Naive thymus-derived CD4-positive, alpha-beta T cell (primary cell): ENCODE results near the gene TRMU. TPM values are rescaled to one million over a fixed set of nuclear protein-coding genes. Genes with fewer than 3 reads are reported as not detected.
A peak's percentile ranks its signal among the peaks of the same experiment; 100 is the strongest.
"Not testable (repeated sequence)": the region's sequence is repeated elsewhere in the genome, so short reads cannot be mapped to it uniquely, and the experiment has no call there.

Experiments used
- ATAC-seq: fragments of 150-1000 bp; cut with Tn5 transposase; 2 replicates; pipeline ENCODE4 v1.10.0; 2021; ENCODE audit warnings: mild to moderate bottlenecking, moderate library complexity
- CTCF ChIA-PET: fragments of 350-600 bp; sonication (Branson Sonifier 250); formaldehyde crosslinking; loops from one replicate; lab custom pipeline; 2021; ENCODE audit warnings: antibody characterized with exemption; lab: Charles Lee
- POLR2A ChIA-PET: fragments of 350-600 bp; sonication (Branson Sonifier 250); formaldehyde crosslinking; loops from one replicate; lab custom pipeline; 2021; ENCODE audit warnings: antibody characterized with exemption, inconsistent platforms; lab: Charles Lee
- DNase-seq, 9 donors: peaks; one replicate each; pipeline versions ENCODE4 v3.0.0 to v3.0.0-alpha.2; 2020 to 2022; ENCODE audit warnings: mixed read lengths in 1 of 9
- H3K27ac ChIP-seq: one replicate; pipeline ENCODE4 v1.7.0; 2013; ENCODE audit warnings: mild to moderate bottlenecking, low read depth, low read length, moderate library complexity
- H3K27me3 ChIP-seq, 2 donors: one replicate each; pipeline ENCODE4 v1.7.0; 2013; ENCODE audit warnings: low read length in 2 of 2, mild to moderate bottlenecking in 2 of 2, moderate library complexity in 2 of 2; ENCODE audit not compliant: control insufficient read depth in 2 of 2, insufficient read depth in 2 of 2
- H3K36me3 ChIP-seq, 3 experiments: 1 replicate in 2 of 3; 2 replicates in 1 of 3; pipeline ENCODE4 v1.7.0; 2013; ENCODE audit warnings: low read length in 3 of 3, mild to moderate bottlenecking in 3 of 3, moderate library complexity in 1 of 3; ENCODE audit not compliant: insufficient read depth in 3 of 3, control insufficient read depth in 2 of 3
- H3K4me1 ChIP-seq, 2 donors: one replicate each; pipeline ENCODE4 v1.7.0; 2013; ENCODE audit warnings: low read length in 2 of 2, mild to moderate bottlenecking in 2 of 2, moderate library complexity in 1 of 2; ENCODE audit not compliant: control insufficient read depth in 2 of 2, insufficient read depth in 2 of 2
- H3K4me3 ChIP-seq: 2 replicates; pipeline ENCODE4 v1.7.0; 2013; ENCODE audit warnings: mild to moderate bottlenecking, low read length
- H3K9me3 ChIP-seq, 3 experiments: 1 replicate in 2 of 3; 2 replicates in 1 of 3; pipeline ENCODE4 v1.7.0; 2013; ENCODE audit warnings: low read length in 3 of 3; ENCODE audit not compliant: control insufficient read depth in 2 of 3
- H3K27ac Mint-ChIP-seq, 9 donors: one replicate each; pipeline ENCODE4 v1.8.0; 2020 to 2022; ENCODE audit warnings: mixed read lengths in 9 of 9, mild to moderate bottlenecking in 8 of 9, moderate library complexity in 5 of 9, inconsistent platforms in 2 of 9
- H3K27me3 Mint-ChIP-seq, 5 donors: one replicate each; pipeline ENCODE4 v1.8.0; 2021 to 2022; ENCODE audit warnings: mixed read lengths in 5 of 5, mild to moderate bottlenecking in 1 of 5
- H3K36me3 Mint-ChIP-seq, 5 donors: one replicate each; pipeline ENCODE4 v1.8.0; 2020 to 2022; ENCODE audit warnings: mixed read lengths in 5 of 5, mild to moderate bottlenecking in 3 of 5, inconsistent platforms in 1 of 5
- H3K4me1 Mint-ChIP-seq, 7 donors: one replicate each; pipeline ENCODE4 v1.8.0; 2020 to 2022; ENCODE audit warnings: mixed read lengths in 7 of 7, mild to moderate bottlenecking in 3 of 7, inconsistent platforms in 1 of 7
- H3K4me3 Mint-ChIP-seq, 10 donors: one replicate each; pipeline ENCODE4 v1.8.0; 2020 to 2022; ENCODE audit warnings: mild to moderate bottlenecking in 10 of 10, mixed read lengths in 10 of 10, moderate library complexity in 6 of 10, inconsistent platforms in 2 of 10
- H3K9me3 Mint-ChIP-seq, 11 donors: one replicate each; pipeline ENCODE4 v1.8.0; 2020 to 2022; ENCODE audit warnings: mixed read lengths in 11 of 11, mild to moderate bottlenecking in 4 of 11, inconsistent platforms in 1 of 11, moderate library complexity in 1 of 11
- intact Hi-C, 2 donors: fragments of 100-400 bp; cut with micrococcal nuclease; formaldehyde crosslinking; loops; one replicate each; pipeline ENCODE4 v1.15.1; 2023
- polyA plus RNA-seq, 2 donors: library from polyadenylated mRNA; unstranded; fragments of 300-500 nt; fragmentation: Illumina TruSeq; gene quantifications; one replicate each; pipeline ENCODE4 v1.2.3, GENCODE V29; 2021
- total RNA-seq, 6 experiments: library from RNA in 5 of 6; stranded (reverse) in 5 of 6; gene quantifications; 1 replicate in 5 of 6; 2 replicates in 1 of 6; pipeline ENCODE4 v1.2.3 and lab custom pipeline; 2021 to 2026

The TRMU gene
- total and polyA plus RNA-seq, 7 experiments from 2014 or later: 17.9 to 92.1 (median 58.7) TPM

DNA sequence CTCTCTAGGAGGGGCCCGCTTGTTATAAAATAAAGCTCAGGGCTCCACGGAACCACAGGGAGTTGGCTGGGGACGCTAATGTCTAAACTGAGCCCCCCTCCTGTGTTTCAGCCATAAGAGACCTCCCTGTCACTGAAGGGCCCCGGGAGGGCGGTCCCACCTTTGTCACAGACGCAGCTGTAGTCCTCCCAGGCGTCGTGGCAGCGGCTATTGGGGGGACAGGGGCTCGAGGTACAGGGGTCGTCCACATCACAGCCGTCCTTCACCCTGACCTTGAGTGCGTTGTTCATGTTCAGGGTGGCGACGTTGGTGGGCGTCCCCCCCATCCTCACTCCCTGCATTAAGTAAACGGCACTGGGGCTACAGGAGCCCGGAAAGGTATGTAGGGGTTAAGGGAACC, 62.0 kb downstream of the TRMU start:
- H3K9me3 Mint-ChIP-seq: no peaks in the 10 kb centered on the region
- CTCF ChIA-PET: no interaction called here

DNA sequence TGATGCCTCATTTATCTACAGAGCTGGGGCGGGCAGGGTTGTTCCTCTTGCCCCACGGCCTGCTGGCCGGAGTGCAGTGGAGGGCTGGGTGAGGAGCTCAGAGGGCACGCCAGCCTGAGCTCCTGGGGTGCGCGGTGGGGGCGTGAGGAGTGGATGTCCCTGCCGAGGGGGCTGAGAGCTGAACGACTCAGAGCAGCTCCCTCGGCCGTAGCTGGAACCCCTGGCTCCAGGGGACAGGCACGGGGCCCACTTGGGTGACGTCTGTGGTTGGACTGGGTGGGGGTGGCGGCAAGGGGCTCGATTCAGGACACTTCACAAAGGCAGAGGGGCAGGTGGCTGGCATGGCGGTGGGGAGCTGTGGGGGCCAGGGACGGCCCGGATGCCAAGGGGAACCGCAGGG, 62.4 kb downstream of the TRMU start:
- Mint-ChIP-seq H3K36me3 (no peaks in the 10 kb centered on the region), H3K4me1 (peaks cover 0 to 12% (median 6%) of the 10 kb centered on the region in 7 donors), H3K4me3 (no peak overlapping the region), H3K27ac (no peak overlapping the region), H3K27me3 (peaks cover 0 to 9% (median 0%) of the 10 kb centered on the region in 5 donors), H3K9me3 (no peaks in the 10 kb centered on the region)
- Histone ChIP-seq H3K9me3 (no peaks in the 10 kb centered on the region), H3K27ac (no peak overlapping the region), H3K4me1 (peaks cover 0 to 17% of the 10 kb centered on the region in 2 donors), H3K27me3 (no peaks in the 10 kb centered on the region), H3K4me3 (no peak overlapping the region), H3K36me3 (no peaks in the 10 kb centered on the region)
- CTCF ChIA-PET: no interaction called here
- ATAC-seq (no peak), DNase-seq (no peak)
- intact Hi-C loops: no loop called here
- POLR2A ChIA-PET: no interaction called here

More for the DNA sequence above, 62.0 kb downstream of the TRMU start:
- intact Hi-C loops: no loop called here
- ATAC-seq (no peak), DNase-seq (no peak)
- H3K36me3 Mint-ChIP-seq: no peaks in the 10 kb centered on the region
- H3K27me3 Mint-ChIP-seq: peaks cover 0 to 5% (median 0%) of the 10 kb centered on the region in 5 donors
- POLR2A ChIA-PET: no interaction called here
- H3K4me1 Mint-ChIP-seq: peaks cover 0 to 10% (median 6%) of the 10 kb centered on the region in 7 donors
- H3K4me1 ChIP-seq: peaks cover 0 to 13% of the 10 kb centered on the region in 2 donors
- H3K27me3 ChIP-seq: no peaks in the 10 kb centered on the region
- no peak overlapping the region for H3K27ac Mint-ChIP-seq
- H3K9me3 ChIP-seq: no peaks in the 10 kb centered on the region
- no peaks in the 10 kb centered on the region for H3K36me3 ChIP-seq
- H3K4me3 ChIP-seq: no peak overlapping the region
- H3K4me3 Mint-ChIP-seq: no peak overlapping the region
- H3K27ac ChIP-seq: no peak overlapping the region

DNA sequence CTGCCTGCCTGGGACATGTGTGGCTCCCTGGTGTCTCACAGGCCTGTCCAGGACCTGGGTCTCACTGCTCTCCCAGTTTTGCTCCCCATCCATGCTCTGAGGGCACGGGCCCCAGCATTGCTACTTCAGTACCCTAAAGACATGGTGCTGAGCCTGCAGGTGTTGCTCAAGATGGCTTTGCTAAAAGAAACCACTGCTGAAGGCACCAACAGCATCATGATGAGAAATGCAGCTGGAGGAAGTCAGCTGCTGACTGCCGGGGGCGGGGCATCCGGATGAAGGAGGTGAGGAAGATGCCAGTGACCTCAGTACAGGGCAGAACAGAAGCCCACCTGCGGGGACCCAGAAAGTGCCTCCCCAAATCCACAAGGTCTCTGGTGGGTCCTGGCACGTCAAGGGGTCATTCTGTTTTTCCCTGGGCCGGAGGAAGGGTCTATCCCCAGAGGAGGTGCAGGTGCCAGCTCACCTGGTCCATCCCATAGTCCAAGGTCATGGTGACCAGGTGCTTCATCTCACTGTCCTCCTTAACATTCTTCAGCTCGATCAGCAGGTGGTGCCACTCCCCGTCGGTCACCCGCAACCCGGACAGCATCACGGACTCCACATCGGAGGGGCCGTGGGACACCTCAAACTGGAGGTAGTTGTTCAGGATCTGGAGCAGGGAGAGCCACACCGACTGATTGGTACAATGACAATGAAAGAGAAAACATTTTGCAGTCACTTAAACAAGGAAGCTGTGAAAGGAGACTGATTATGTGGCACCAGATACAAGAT, 63.9 kb downstream of the TRMU start:
- peaks cover 0 to 8% (median 0%) of the 10 kb centered on the region in 5 donors for H3K27me3 Mint-ChIP-seq
- Histone ChIP-seq H3K4me1 (peaks cover 0 to 18% of the 10 kb centered on the region in 2 donors), H3K36me3 (no peaks in the 10 kb centered on the region), H3K27ac (no peak overlapping the region), H3K9me3 (no peaks in the 10 kb centered on the region), H3K4me3 (no peak overlapping the region), H3K27me3 (no peaks in the 10 kb centered on the region)
- CTCF ChIA-PET: no interaction called here
- H3K9me3 Mint-ChIP-seq: no peaks in the 10 kb centered on the region
- no peaks in the 10 kb centered on the region for H3K36me3 Mint-ChIP-seq
- H3K27ac Mint-ChIP-seq: peak overlapping the region in 2 of 9 donors; percentile 72 to 74
- H3K4me3 Mint-ChIP-seq: no peak overlapping the region
- H3K4me1 Mint-ChIP-seq: peaks cover 0 to 9% (median 0%) of the 10 kb centered on the region in 7 donors
- POLR2A ChIA-PET: no interaction called here
- peak in 1 of 9 donors; percentile 5 for DNase-seq
- intact Hi-C loops: no loop called here
- ATAC-seq: no peak

DNA sequence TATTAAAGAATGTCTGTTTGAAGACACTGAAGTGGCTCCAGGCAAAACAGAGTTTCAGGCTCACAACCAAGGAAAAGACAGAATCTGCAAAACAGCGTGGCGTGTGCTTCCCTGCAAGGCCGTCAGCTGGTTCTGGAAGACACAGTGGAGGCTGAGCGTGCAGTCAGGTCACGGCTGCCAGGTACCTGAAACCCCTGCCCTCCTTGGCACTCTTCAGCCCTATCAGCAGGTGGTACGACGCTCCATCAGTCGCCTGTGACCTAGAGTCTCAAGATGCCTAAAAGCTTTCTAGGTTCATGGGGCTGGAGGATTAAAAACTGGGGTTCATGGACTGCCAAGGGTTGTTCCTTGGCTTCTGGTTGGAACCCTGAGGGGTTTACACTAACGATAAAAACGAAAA, 65.9 kb downstream of the TRMU start:
- POLR2A ChIA-PET: no interaction called here
- no peak overlapping the region for H3K4me3 Mint-ChIP-seq

GRCh38 chr22:46402505-46402904, 67.0 kb downstream of the TRMU start:
- Histone ChIP-seq H3K4me1 (peaks cover 0 to 18% of the 10 kb centered on the region in 2 donors), H3K36me3 (no peaks in the 10 kb centered on the region), H3K27ac (no peak overlapping the region), H3K27me3 (no peaks in the 10 kb centered on the region), H3K9me3 (no peaks in the 10 kb centered on the region), H3K4me3 (no peak overlapping the region)
- no peak for ATAC-seq
- Mint-ChIP-seq H3K27ac (peak overlapping the region in 1 of 9 donors; percentile 6), H3K4me1 (peaks cover 0 to 9% (median 0%) of the 10 kb centered on the region in 7 donors), H3K9me3 (no peaks in the 10 kb centered on the region), H3K36me3 (no peaks in the 10 kb centered on the region), H3K4me3 (no peak overlapping the region), H3K27me3 (peaks cover 0 to 8% (median 0%) of the 10 kb centered on the region in 5 donors)
- POLR2A ChIA-PET: no interaction called here
- no peak for DNase-seq
- intact Hi-C loops: no loop called here
- CTCF ChIA-PET: no interaction called here

More for the DNA sequence above, 65.9 kb downstream of the TRMU start:
- Histone ChIP-seq H3K27me3 (no peaks in the 10 kb centered on the region), H3K4me1 (peaks cover 0 to 18% of the 10 kb centered on the region in 2 donors), H3K4me3 (no peak overlapping the region), H3K9me3 (no peaks in the 10 kb centered on the region), H3K36me3 (no peaks in the 10 kb centered on the region), H3K27ac (no peak overlapping the region)
- H3K27me3 Mint-ChIP-seq: peaks cover 0 to 8% (median 0%) of the 10 kb centered on the region in 5 donors
- peaks cover 0 to 9% (median 0%) of the 10 kb centered on the region in 7 donors for H3K4me1 Mint-ChIP-seq
- H3K27ac Mint-ChIP-seq: no peak overlapping the region
- CTCF ChIA-PET: no interaction called here
- intact Hi-C loops: no loop called here
- ATAC-seq (no peak), DNase-seq (no peak)
- H3K9me3 Mint-ChIP-seq: no peaks in the 10 kb centered on the region
- no peaks in the 10 kb centered on the region for H3K36me3 Mint-ChIP-seq

GRCh38 chr22:46403880-46404279, 68.4 kb downstream of the TRMU start:
- H3K27me3 ChIP-seq, H3K27ac Mint-ChIP-seq, DNase-seq, H3K4me3 Mint-ChIP-seq, CTCF ChIA-PET, H3K4me3 ChIP-seq, H3K36me3 Mint-ChIP-seq, H3K4me1 Mint-ChIP-seq, intact Hi-C loops, H3K9me3 ChIP-seq, H3K27ac ChIP-seq, H3K27me3 Mint-ChIP-seq, H3K36me3 ChIP-seq, POLR2A ChIA-PET, H3K9me3 Mint-ChIP-seq: not testable (repeated sequence)
- ATAC-seq: peak; percentile 29
- peaks cover 0 to 18% of the 10 kb centered on the region in 2 donors for H3K4me1 ChIP-seq

GRCh38 chr22:46405901-46406300, 70.4 kb downstream of the TRMU start:
- H3K27ac Mint-ChIP-seq: no peak overlapping the region
- no peak for ATAC-seq

More at GRCh38 chr22:46405901-46406300, 70.4 kb downstream of the TRMU start:
- CTCF ChIA-PET: no interaction called here
- POLR2A ChIA-PET: no interaction called here
- Histone ChIP-seq H3K4me1 (peaks cover 0 to 14% of the 10 kb centered on the region in 2 donors), H3K36me3 (no peaks in the 10 kb centered on the region), H3K4me3 (no peak overlapping the region), H3K27me3 (no peaks in the 10 kb centered on the region), H3K9me3 (no peaks in the 10 kb centered on the region), H3K27ac (no peak overlapping the region)
- peaks cover 0 to 1% (median 0%) of the 10 kb centered on the region in 11 donors for H3K9me3 Mint-ChIP-seq
- H3K36me3 Mint-ChIP-seq: no peaks in the 10 kb centered on the region
- H3K4me3 Mint-ChIP-seq: no peak overlapping the region
- no peak for DNase-seq
- peaks cover 0 to 9% (median 0%) of the 10 kb centered on the region in 7 donors for H3K4me1 Mint-ChIP-seq
- peaks cover 0 to 8% (median 0%) of the 10 kb centered on the region in 5 donors for H3K27me3 Mint-ChIP-seq
- intact Hi-C loops: no loop called here
